SK-N-SH (cell line): ENCODE results near the gene GNAI1. TPM values are rescaled to one million over a fixed set of nuclear protein-coding genes. Genes with fewer than 3 reads are reported as not detected.

Experiments used
- CTCF ChIA-PET: fragments of 300-600, 350-600 bp; formaldehyde crosslinking; extraction: SDS; loops from one replicate; lab custom pipeline; 2021; lab: Yijun Ruan, JAX
- POLR2A ChIA-PET: fragments of 350-600 bp; sonication (Branson Sonifier 250); formaldehyde crosslinking; extraction: SDS; loops from one replicate; lab custom pipeline; 2020; ENCODE audit warnings: antibody characterized with exemption, inconsistent platforms; lab: Yijun Ruan, JAX
- DNase-seq: peaks from one replicate; pipeline ENCODE4 v3.0.0; 2012
- H2AFZ ChIP-seq: fragments of 200-600 bp; sonication (generic); 2 replicates; pipeline ENCODE4 v1.8.1; 2016; ENCODE audit warnings: antibody characterized with exemption, mild to moderate bottlenecking, low read depth
- H3F3A ChIP-seq: fragments of 200-600 bp; sonication (generic); replicated peaks from 2 replicates; pipeline ENCODE3; 2016; ENCODE audit warnings: antibody characterized with exemption, mild to moderate bottlenecking; ENCODE audit not compliant: insufficient read depth
- H3K27ac ChIP-seq, 2 experiments: fragments of 200-500 bp in 1 of 2; fragments of 200-600 bp in 1 of 2; sonication (Bioruptor generic) in 1 of 2; sonication (generic), shearing (Covaris generic) in 1 of 2; 2 replicates each; pipeline versions ENCODE4 v1.5.1 to v1.6.1; 2014 to 2016; ENCODE audit warnings: low read depth in 2 of 2, inconsistent platforms in 1 of 2, low read length in 1 of 2, mild to moderate bottlenecking in 1 of 2, mixed read lengths in 1 of 2
- H3K27me3 ChIP-seq: fragments of 200-600 bp; sonication (generic), shearing (Covaris generic); 2 replicates; pipeline ENCODE4 v1.6.1; 2016; ENCODE audit warnings: mixed run types; ENCODE audit not compliant: insufficient read depth
- H3K36me3 ChIP-seq, 2 experiments: fragments of 200-500 bp in 1 of 2; fragments of 200-600 bp in 1 of 2; sonication (Bioruptor generic) in 1 of 2; sonication (generic) in 1 of 2; replicated peaks in 1 of 2; 2 replicates each; pipeline versions ENCODE3 to v1.5.1; 2014 to 2016; ENCODE audit warnings: low read length in 1 of 2, mild to moderate bottlenecking in 1 of 2; ENCODE audit not compliant: insufficient read depth in 2 of 2, control insufficient read depth in 1 of 2
- H3K4me1 ChIP-seq, 2 experiments: fragments of 200-500 bp in 1 of 2; fragments of 200-600 bp in 1 of 2; sonication (Bioruptor generic) in 1 of 2; sonication (generic), shearing (Covaris generic) in 1 of 2; 2 replicates each; pipeline versions ENCODE4 v1.5.1 to v1.6.1; 2014 to 2016; ENCODE audit warnings: low read depth in 1 of 2, low read length in 1 of 2, mixed run types in 1 of 2; ENCODE audit not compliant: insufficient read depth in 2 of 2, control insufficient read depth in 1 of 2
- H3K4me2 ChIP-seq: fragments of 200-600 bp; sonication (generic), shearing (Covaris generic); 2 replicates; pipeline ENCODE4 v1.6.1; 2017; ENCODE audit warnings: mixed run types
- H3K4me3 ChIP-seq, 2 experiments: fragments of 200-500 bp in 1 of 2; fragments of 200-600 bp in 1 of 2; sonication (Bioruptor generic) in 1 of 2; sonication (generic), shearing (Covaris generic) in 1 of 2; 2 replicates each; pipeline versions ENCODE4 v1.5.1 to v1.8.1; 2014 to 2016; ENCODE audit warnings: low read depth in 2 of 2, inconsistent platforms in 1 of 2, low read length in 1 of 2, mild to moderate bottlenecking in 1 of 2, mixed read lengths in 1 of 2, moderate library complexity in 1 of 2
- H3K79me2 ChIP-seq: fragments of 200-600 bp; sonication (generic); 2 replicates; pipeline ENCODE4 v1.8.1; 2017; ENCODE audit warnings: mild to moderate bottlenecking; ENCODE audit not compliant: insufficient read depth
- H3K9ac ChIP-seq: fragments of 200-600 bp; sonication (generic); 2 replicates; pipeline ENCODE4 v1.6.1; 2017; ENCODE audit warnings: mixed run types
- H3K9me2 ChIP-seq: fragments of 200-600 bp; sonication (generic); 2 replicates; pipeline ENCODE4 v1.6.1; 2017; ENCODE audit warnings: mixed run types
- H3K9me3 ChIP-seq: fragments of 200-600 bp; sonication (generic); 2 replicates; pipeline ENCODE4 v1.6.1; 2017; ENCODE audit warnings: mixed run types, mild to moderate bottlenecking, moderate library complexity
- H4K20me1 ChIP-seq: fragments of 200-600 bp; sonication (generic); 2 replicates; pipeline ENCODE4 v1.6.1; 2017; ENCODE audit warnings: mild to moderate bottlenecking, mixed run types; ENCODE audit not compliant: insufficient read depth
- ELF1 ChIP-seq: IDR thresholded peaks from 2 replicates; pipeline ENCODE4 v1.4.0; 2012
- EP300 ChIP-seq, 2 experiments: IDR thresholded peaks; 2 replicates each; pipeline versions ENCODE4 v1.4.0 to v1.6.1; 2012; ENCODE audit warnings: borderline replicate concordance in 1 of 2, low read depth in 1 of 2, low read length in 1 of 2
- FOXJ3 ChIP-seq: sonication (generic); formaldehyde crosslinking; IDR thresholded peaks from 2 replicates; pipeline ENCODE4 v1.5.1; 2020; ENCODE audit warnings: mild to moderate bottlenecking, missing genetic modification reagents
- GABPA ChIP-seq: IDR thresholded peaks from 2 replicates; pipeline ENCODE4 v1.4.0; 2012; ENCODE audit warnings: low read depth, mild to moderate bottlenecking
- GATA2 ChIP-seq: sonication (generic); formaldehyde crosslinking; IDR thresholded peaks from 2 replicates; pipeline ENCODE4 v1.5.0; 2020; ENCODE audit warnings: mild to moderate bottlenecking, missing genetic modification reagents
- JUND ChIP-seq: IDR thresholded peaks from 2 replicates; pipeline ENCODE4 v1.4.0; 2012
- NFIC ChIP-seq: IDR thresholded peaks from 2 replicates; pipeline ENCODE4 v1.4.0; 2012; ENCODE audit warnings: borderline replicate concordance
- POLR2AphosphoS5 ChIP-seq: IDR thresholded peaks from 2 replicates; pipeline ENCODE4 v1.6.1; 2012; ENCODE audit warnings: low read depth, low read length
- RFX5 ChIP-seq: IDR thresholded peaks from 2 replicates; pipeline ENCODE4 v1.6.1; 2012; ENCODE audit warnings: mild to moderate bottlenecking, improper control_type of control experiment, low read length
- RXRA ChIP-seq: IDR thresholded peaks from 2 replicates; pipeline ENCODE4 v1.4.0; 2012; ENCODE audit warnings: low read depth, mild to moderate bottlenecking, borderline replicate concordance
- TAF1 ChIP-seq: IDR thresholded peaks from 2 replicates; pipeline ENCODE4 v1.6.1; 2012; ENCODE audit warnings: low read depth, mild to moderate bottlenecking, low read length, moderate library complexity, borderline replicate concordance
- TEAD4 ChIP-seq: IDR thresholded peaks from 2 replicates; pipeline ENCODE4 v1.4.0; 2012; ENCODE audit warnings: mild to moderate bottlenecking, borderline replicate concordance; ENCODE audit not compliant: insufficient read depth
- USF2 ChIP-seq: fragments of 150-350 bp; IDR thresholded peaks from 2 replicates; pipeline ENCODE4 v1.6.1; 2017; ENCODE audit warnings: antibody characterized with exemption, low read length, low read depth, borderline replicate concordance
- ZBTB33 ChIP-seq: IDR thresholded peaks from 2 replicates; pipeline ENCODE4 v1.4.0; 2012; ENCODE audit warnings: low read depth, borderline replicate concordance
- WGBS: methylation state at CpG from one replicate; pipeline ENCODE4 v1.1.6; 2017; ENCODE audit warnings: low lambda C conversion rate; 5-methylcytosine and 5-hydroxymethylcytosine counted together
- polyA plus RNA-seq, 3 experiments: library from polyadenylated mRNA; depleted of rRNA; stranded (reverse); fragments of >200 nt; gene quantifications; 2 replicates each; pipeline ENCODE4 v1.2.3, GENCODE V29; 2012
- TF ChIP-seq, protein P1 (sequence below): fragments of 200-600 bp; sonication (generic); IDR thresholded peaks from 2 replicates; pipeline ENCODE4 v1.6.1; 2017; ENCODE audit warnings: antibody characterized with exemption, mild to moderate bottlenecking, moderate library complexity

The GNAI1 gene
- polyA plus RNA-seq, 1 of the 3 experiments (the other 2 are of a cell fraction), result 69.1 TPM

- no peak for TF ChIP-seq USF2
- 0 out of 2 replicates have a peak, but pooled peaks have one; percentile 24 for TF ChIP-seq ZBTB33
- TF ChIP-seq, protein P1, sequence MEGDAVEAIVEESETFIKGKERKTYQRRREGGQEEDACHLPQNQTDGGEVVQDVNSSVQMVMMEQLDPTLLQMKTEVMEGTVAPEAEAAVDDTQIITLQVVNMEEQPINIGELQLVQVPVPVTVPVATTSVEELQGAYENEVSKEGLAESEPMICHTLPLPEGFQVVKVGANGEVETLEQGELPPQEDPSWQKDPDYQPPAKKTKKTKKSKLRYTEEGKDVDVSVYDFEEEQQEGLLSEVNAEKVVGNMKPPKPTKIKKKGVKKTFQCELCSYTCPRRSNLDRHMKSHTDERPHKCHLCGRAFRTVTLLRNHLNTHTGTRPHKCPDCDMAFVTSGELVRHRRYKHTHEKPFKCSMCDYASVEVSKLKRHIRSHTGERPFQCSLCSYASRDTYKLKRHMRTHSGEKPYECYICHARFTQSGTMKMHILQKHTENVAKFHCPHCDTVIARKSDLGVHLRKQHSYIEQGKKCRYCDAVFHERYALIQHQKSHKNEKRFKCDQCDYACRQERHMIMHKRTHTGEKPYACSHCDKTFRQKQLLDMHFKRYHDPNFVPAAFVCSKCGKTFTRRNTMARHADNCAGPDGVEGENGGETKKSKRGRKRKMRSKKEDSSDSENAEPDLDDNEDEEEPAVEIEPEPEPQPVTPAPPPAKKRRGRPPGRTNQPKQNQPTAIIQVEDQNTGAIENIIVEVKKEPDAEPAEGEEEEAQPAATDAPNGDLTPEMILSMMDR, result peak; percentile 60
- TF ChIP-seq GATA2 (CRISPR knock-in tag), result no peak
- TF ChIP-seq JUND, result 0 out of 2 replicates have a peak, but pooled peaks have one; percentile 7
- TF ChIP-seq FOXJ3 (CRISPR knock-in tag), result no peak
- TF ChIP-seq RXRA, result 0 out of 2 replicates have a peak, but pooled peaks have one; percentile 22
- peak; percentile 89 for TF ChIP-seq POLR2AphosphoS5
Measured at GRCh38 chr7:80134536-80135308, at the start of gene GNAI1 (continued).

GRCh38 chr7:80087051-80087770 is 47.4 kb upstream of the GNAI1 start:
- TF ChIP-seq TEAD4, result peak; percentile 63; the same call in 1 of the 2 replicates
- no peak for TF ChIP-seq USF2
- TF ChIP-seq TAF1, result no peak
- no peak for TF ChIP-seq EP300 (IDR thresholded peaks at IDR 0.05; ENCODE audit: borderline replicate concordance in 1 of 2, low read depth in 1 of 2, low read length in 1 of 2)
- TF ChIP-seq POLR2AphosphoS5, result peak; percentile 17; the same call in 1 of the 2 replicates
- no peak for TF ChIP-seq ELF1
- no peak for TF ChIP-seq GABPA
- TF ChIP-seq NFIC, result peak; percentile 64; the same call in 1 of the 2 replicates
- no peak for TF ChIP-seq RFX5
- ChIA-PET POLR2A (no interaction called here), CTCF (interaction anchor here (0.9 to 4.0 kb wide), 8 partner anchors 8 to 790 kb away, joined by 3 to 15 read pairs (median 6); partner anchors contain the start of gene GNAI1)
- peak overlapping the region; percentile 21 to 80; a peak in 2 of 4 replicates for H3K27ac ChIP-seq
- no peaks in the 10 kb centered on the region for H3K79me2 ChIP-seq
- no peaks in the 10 kb centered on the region for H3K9me3 ChIP-seq
- H3K9ac ChIP-seq, result no peak overlapping the region
- no peak overlapping the region for H3K4me3 ChIP-seq
- H3K9me2 ChIP-seq, result no peaks in the 10 kb centered on the region
- WGBS, result 85% methylated on average over 11 of the region's 11 CpGs
- no peaks in the 10 kb centered on the region for H3K27me3 ChIP-seq
- 0 out of 2 replicates have a peak overlapping the region, but pooled peaks have one; percentile 32 for H2AFZ ChIP-seq
- H4K20me1 ChIP-seq, result no peaks in the 10 kb centered on the region
- DNase-seq, result no peak
- no peaks in the 10 kb centered on the region for H3K36me3 ChIP-seq
- peaks cover 4 to 14% of the 10 kb centered on the region in 2 experiments; a peak in 2 of 4 replicates for H3K4me1 ChIP-seq
- peak overlapping the region; percentile 17; the same call in 1 of the 2 replicates for H3K4me2 ChIP-seq
- H3F3A ChIP-seq, result no peaks in the 10 kb centered on the region
